ENCODE data around the gene CALN1.

- TF ChIP-seq CTCF (IDR thresholded peaks at IDR 0.05; ENCODE audit: poor library complexity) (no peak), EZH2 (IDR thresholded peaks at IDR 0.05; ENCODE audit: borderline replicate concordance) (no peak), EZH2phosphoT487 (IDR thresholded peaks at IDR 0.05; ENCODE audit: low read depth, severe bottlenecking, unreplicated experiment) (no peak)
Measured at GRCh38 chr7:72405418-72405817, 6.7 kb downstream of the CALN1 start.
